Lower lobe of right lung (tissue), 2 donors: ENCODE measurements around the gene MIS18BP1. TPM values are rescaled to one million over a fixed set of nuclear protein-coding genes. Genes with fewer than 3 reads are reported as not detected.

Experiments
- ATAC-seq, 2 donors: fragments of 200-7000 bp; cut with Tn5 transposase; one replicate each; pipeline ENCODE4 v1.9.1; 2020 to 2022; ENCODE audit warnings: mild to moderate bottlenecking in 2 of 2, moderate library complexity in 2 of 2
- DNase-seq: peaks from one replicate; pipeline ENCODE4 v3.0.0-alpha.2; 2020
- H3K27ac ChIP-seq: fragments of 200-600 bp; one replicate; pipeline ENCODE4 v1.8.0; 2022
- H3K27me3 ChIP-seq: fragments of 200-600 bp; one replicate; pipeline ENCODE4 v1.8.0; 2022; ENCODE audit warnings: low read depth
- H3K36me3 ChIP-seq: fragments of 200-600 bp; one replicate; pipeline ENCODE4 v1.8.0; 2022; ENCODE audit warnings: mild to moderate bottlenecking
- H3K4me1 ChIP-seq: fragments of 200-600 bp; one replicate; pipeline ENCODE4 v1.8.0; 2022
- H3K4me3 ChIP-seq: fragments of 200-600 bp; one replicate; pipeline ENCODE4 v1.8.0; 2022; ENCODE audit warnings: mild to moderate bottlenecking
- H3K9me3 ChIP-seq: fragments of 200-600 bp; one replicate; pipeline ENCODE4 v1.8.0; 2022
- intact Hi-C: fragments of 100-400 bp; cut with DNase I; formaldehyde crosslinking; loops from one replicate; pipeline ENCODE4 v1.11.0; 2022
- total RNA-seq: library from RNA; stranded (reverse); fragmentation: NEBNext Ultra II Directional; extraction: Animal tissue kit (Norgen Biotek cat#: 25700); gene quantifications from one replicate; pipeline ENCODE4 v1.2.1, GENCODE V29; 2021
- TF ChIP-seq, protein P1 (sequence below): fragments of 200-600 bp; IDR thresholded peaks from one replicate; pipeline ENCODE4 v1.8.0; 2022; ENCODE audit warnings: antibody characterized with exemption, mild to moderate bottlenecking
- donor health status: DM: no; HTN: yes; CAD: no; lungs with severe emphysema.

MIS18BP1 gene
- total RNA-seq, 1 donor from 2014 or later, result 48.3 TPM

DNA sequence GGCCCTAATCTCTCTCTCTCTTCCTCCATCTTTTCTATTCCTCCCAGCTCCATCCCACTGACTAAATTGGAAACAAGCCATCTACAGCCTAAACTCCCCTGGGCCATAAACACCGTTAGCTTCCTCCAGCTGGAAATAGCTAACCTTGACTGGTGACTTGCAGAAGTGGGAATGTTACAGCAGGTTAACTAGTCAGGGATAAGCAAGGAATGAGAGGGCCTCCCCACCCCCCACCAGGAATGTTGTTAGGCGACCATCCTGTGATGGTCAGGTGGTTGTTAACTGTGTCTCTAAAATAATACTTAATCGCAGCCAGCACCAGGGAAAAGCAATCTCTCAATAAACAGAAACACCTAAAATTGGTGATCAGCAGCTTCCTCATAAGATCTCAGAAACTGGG lies 40.8 kb downstream of the MIS18BP1 start:
- TF ChIP-seq, protein P1, sequence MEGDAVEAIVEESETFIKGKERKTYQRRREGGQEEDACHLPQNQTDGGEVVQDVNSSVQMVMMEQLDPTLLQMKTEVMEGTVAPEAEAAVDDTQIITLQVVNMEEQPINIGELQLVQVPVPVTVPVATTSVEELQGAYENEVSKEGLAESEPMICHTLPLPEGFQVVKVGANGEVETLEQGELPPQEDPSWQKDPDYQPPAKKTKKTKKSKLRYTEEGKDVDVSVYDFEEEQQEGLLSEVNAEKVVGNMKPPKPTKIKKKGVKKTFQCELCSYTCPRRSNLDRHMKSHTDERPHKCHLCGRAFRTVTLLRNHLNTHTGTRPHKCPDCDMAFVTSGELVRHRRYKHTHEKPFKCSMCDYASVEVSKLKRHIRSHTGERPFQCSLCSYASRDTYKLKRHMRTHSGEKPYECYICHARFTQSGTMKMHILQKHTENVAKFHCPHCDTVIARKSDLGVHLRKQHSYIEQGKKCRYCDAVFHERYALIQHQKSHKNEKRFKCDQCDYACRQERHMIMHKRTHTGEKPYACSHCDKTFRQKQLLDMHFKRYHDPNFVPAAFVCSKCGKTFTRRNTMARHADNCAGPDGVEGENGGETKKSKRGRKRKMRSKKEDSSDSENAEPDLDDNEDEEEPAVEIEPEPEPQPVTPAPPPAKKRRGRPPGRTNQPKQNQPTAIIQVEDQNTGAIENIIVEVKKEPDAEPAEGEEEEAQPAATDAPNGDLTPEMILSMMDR, result no peak
- Histone ChIP-seq H3K36me3 (peaks cover 87% of the 10 kb centered on the region), H3K4me1 (no peaks in the 10 kb centered on the region), H3K27ac (no peak overlapping the region), H3K4me3 (no peak overlapping the region), H3K27me3 (no peaks in the 10 kb centered on the region), H3K9me3 (no peaks in the 10 kb centered on the region)
- intact Hi-C loops, result no loop called here
- DNase-seq (no peak), ATAC-seq (no peak)

DNA sequence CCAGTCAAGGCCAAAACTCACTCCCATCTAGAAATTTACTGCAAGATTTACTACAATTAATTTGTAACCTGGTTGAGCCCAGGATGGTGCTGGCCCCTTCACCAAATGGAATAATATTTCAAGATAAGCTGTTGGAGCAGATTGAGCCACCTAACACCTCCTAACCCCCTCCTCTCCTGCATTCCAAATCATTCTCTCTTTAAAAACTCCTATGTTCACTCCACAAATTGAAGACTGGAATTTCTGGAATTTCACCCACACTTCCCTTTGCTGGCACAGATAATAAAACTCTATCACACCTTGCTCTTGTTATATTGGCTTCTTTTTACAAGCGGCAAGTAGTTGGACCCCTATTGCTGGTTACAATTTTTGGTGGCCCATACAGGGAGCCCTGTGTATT lies 41.7 kb downstream of the MIS18BP1 start:
- peaks cover 86% of the 10 kb centered on the region for H3K36me3 ChIP-seq
- no peak overlapping the region for H3K4me3 ChIP-seq
- no peak overlapping the region for H3K27ac ChIP-seq
- DNase-seq (no peak), ATAC-seq (no peak)
- no peaks in the 10 kb centered on the region for H3K27me3 ChIP-seq
- no peaks in the 10 kb centered on the region for H3K4me1 ChIP-seq
- intact Hi-C loops, result no loop called here
- TF ChIP-seq, protein P1, result no peak
- H3K9me3 ChIP-seq, result no peaks in the 10 kb centered on the region

DNA sequence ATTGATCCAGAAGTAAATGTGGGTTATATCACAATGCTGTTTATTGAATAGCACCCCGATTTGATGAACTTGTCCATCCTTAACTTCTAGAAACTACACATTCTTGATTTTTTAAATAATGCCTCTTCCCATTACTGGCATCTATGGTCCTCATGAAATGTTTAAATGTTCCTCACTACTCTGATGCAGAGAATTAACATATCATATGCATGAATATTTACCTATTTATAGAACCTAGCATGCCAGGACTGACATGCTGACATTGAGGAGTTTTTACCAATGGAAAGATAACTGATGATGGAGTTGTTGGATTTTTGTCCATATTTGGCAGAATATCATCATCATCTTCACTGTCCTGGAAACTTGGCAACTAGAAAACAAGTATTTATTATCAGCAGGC lies 42.8 kb downstream of the MIS18BP1 start:
- ATAC-seq (no peak), DNase-seq (no peak)
- H3K27me3 ChIP-seq, result no peaks in the 10 kb centered on the region
- TF ChIP-seq, protein P1, result no peak
- no peak overlapping the region for H3K27ac ChIP-seq
- H3K9me3 ChIP-seq, result no peaks in the 10 kb centered on the region
- H3K4me1 ChIP-seq, result no peaks in the 10 kb centered on the region
- peaks cover 86% of the 10 kb centered on the region for H3K36me3 ChIP-seq
- H3K4me3 ChIP-seq, result no peak overlapping the region
- intact Hi-C loops, result no loop called here

DNA sequence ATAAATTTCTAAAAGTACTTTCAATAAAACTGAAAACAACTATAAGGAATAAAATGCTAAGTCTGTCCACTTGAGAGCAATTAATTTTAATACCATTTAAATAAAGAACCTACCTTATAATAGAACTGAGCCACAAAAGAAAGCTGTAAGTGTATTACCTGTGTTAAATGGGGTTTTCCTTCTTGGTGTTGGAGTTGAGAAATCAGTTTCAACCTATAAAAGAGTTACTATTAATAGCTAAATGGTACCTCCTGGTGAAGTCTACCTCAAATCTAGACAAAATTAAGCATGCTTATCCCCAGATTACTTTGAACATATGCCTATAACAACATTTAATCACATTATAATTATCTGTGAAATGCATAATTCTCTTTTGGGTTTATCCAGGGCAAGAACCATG lies 48.8 kb downstream of the MIS18BP1 start:
- Histone ChIP-seq H3K27ac (no peak overlapping the region), H3K4me1 (no peaks in the 10 kb centered on the region), H3K27me3 (no peaks in the 10 kb centered on the region), H3K4me3 (no peak overlapping the region), H3K36me3 (peaks cover 39% of the 10 kb centered on the region), H3K9me3 (no peaks in the 10 kb centered on the region)
- DNase-seq (no peak), ATAC-seq (no peak)
- intact Hi-C loops, result no loop called here
- TF ChIP-seq, protein P1, result no peak

DNA sequence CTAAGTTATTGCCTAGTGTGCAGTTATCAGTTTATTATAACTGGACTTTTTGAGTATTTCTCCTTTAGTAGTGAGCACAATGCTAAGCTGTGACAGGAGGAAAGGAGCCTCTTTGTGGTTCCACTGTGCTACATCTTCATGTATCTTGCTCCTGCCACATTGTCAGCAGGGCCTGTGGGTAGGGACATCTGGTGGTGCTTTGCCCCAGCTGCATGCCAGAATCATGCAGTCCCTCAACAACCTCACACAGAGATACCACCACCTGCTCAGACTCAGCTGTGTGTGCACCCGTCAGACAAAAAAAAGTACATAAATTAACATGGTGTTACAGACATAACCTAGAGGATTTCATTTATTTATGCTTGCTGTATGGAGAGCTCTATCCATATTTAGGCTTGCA lies 51.1 kb downstream of the MIS18BP1 start:
- H3K4me1 ChIP-seq, result no peaks in the 10 kb centered on the region
- no peaks in the 10 kb centered on the region for H3K9me3 ChIP-seq
- DNase-seq (no peak), ATAC-seq (no peak)
- TF ChIP-seq, protein P1, result peak; percentile 10
- intact Hi-C loops, result no loop called here
- H3K27me3 ChIP-seq, result no peaks in the 10 kb centered on the region
- no peak overlapping the region for H3K27ac ChIP-seq
- H3K4me3 ChIP-seq, result no peak overlapping the region
- H3K36me3 ChIP-seq, result peaks cover 20% of the 10 kb centered on the region

DNA sequence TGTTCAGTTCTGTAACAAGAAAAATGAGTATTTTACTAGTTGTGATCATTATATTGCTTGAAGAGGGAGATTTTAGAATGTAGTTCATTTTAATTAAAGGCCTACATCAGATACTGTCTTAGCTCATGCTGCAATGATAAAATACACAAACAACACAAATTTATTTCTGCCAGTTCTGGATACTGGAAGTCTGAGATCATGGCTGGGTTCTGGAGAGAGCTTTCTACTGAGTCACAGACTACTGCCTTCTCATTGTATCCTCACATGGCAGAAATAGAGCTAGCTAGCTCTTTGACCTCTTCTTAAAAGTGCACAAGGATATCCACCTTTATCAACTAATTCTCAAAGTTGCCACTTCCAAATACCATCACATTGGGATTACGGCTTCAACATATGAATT lies 53.8 kb downstream of the MIS18BP1 start:
- Histone ChIP-seq H3K27ac (no peak overlapping the region), H3K9me3 (no peaks in the 10 kb centered on the region)
- ATAC-seq, result no peak

More for the DNA sequence above, 53.8 kb downstream of the MIS18BP1 start:
- intact Hi-C loops, result no loop called here
- Histone ChIP-seq H3K4me1 (no peaks in the 10 kb centered on the region), H3K4me3 (no peak overlapping the region), H3K27me3 (no peaks in the 10 kb centered on the region), H3K36me3 (no peaks in the 10 kb centered on the region)
- no peak for DNase-seq
- TF ChIP-seq, protein P1, result no peak
